T-helper 17 cell (primary cell): Measurements from ENCODE around the gene AQP6. TPM values are rescaled to one million over a fixed set of nuclear protein-coding genes. Genes with fewer than 3 reads are reported as not detected.

ENCODE experiments used
- ATAC-seq: fragments of 150-1000 bp; cut with Tn5 transposase; 2 replicates; pipeline ENCODE4 v1.10.0; 2021; ENCODE audit warnings: mild to moderate bottlenecking, moderate library complexity
- DNase-seq, 3 donors: peaks; one replicate each; pipeline versions ENCODE4 v3.0.0 to v3.0.0-alpha.2; 2020 to 2021
- H3K9me3 ChIP-seq: one replicate; pipeline ENCODE4 v1.7.0; 2013; ENCODE audit warnings: low read length, mild to moderate bottlenecking; ENCODE audit not compliant: control insufficient read depth, poor library complexity, severe bottlenecking
- H3K27ac Mint-ChIP-seq: one replicate; pipeline ENCODE4 v1.8.0; 2022; ENCODE audit warnings: mild to moderate bottlenecking, moderate library complexity, mixed read lengths
- H3K27me3 Mint-ChIP-seq: one replicate; pipeline ENCODE4 v1.8.0; 2022; ENCODE audit warnings: mixed read lengths
- H3K36me3 Mint-ChIP-seq: one replicate; pipeline ENCODE4 v1.8.0; 2022; ENCODE audit warnings: low read depth, mixed read lengths
- H3K4me1 Mint-ChIP-seq: one replicate; pipeline ENCODE4 v1.8.0; 2022; ENCODE audit warnings: mild to moderate bottlenecking, mixed read lengths
- H3K4me3 Mint-ChIP-seq: one replicate; pipeline ENCODE4 v1.8.0; 2022; ENCODE audit warnings: mild to moderate bottlenecking, moderate library complexity, mixed read lengths
- total RNA-seq, 4 donors: library from RNA in 2 of 4; stranded (reverse) in 2 of 4; gene quantifications; one replicate each; pipeline ENCODE4 v1.2.3 and lab custom pipeline; 2022 to 2026

AQP6 gene
- total RNA-seq, 2 donors from 2014 or later = not detected

- H3K27ac Mint-ChIP-seq = no peak overlapping the region
- H3K27me3 Mint-ChIP-seq = peaks cover 74% of the 10 kb centered on the region
These were observed 15.8 kb upstream of the AQP6 start for GRCh38 chr12:49956663-49957569.

GRCh38 chr12:49957570-49957967 is 15.2 kb upstream of the AQP6 start:
- Mint-ChIP-seq H3K4me3 (no peak overlapping the region), H3K27ac (no peak overlapping the region), H3K4me1 (peaks cover 9% of the 10 kb centered on the region), H3K36me3 (peaks cover 15% of the 10 kb centered on the region), H3K27me3 (peaks cover 80% of the 10 kb centered on the region)
- ATAC-seq (no peak), DNase-seq (no peak)
- no peaks in the 10 kb centered on the region for H3K9me3 ChIP-seq

More at GRCh38 chr12:49956663-49957569, 15.8 kb upstream of the AQP6 start:
- Mint-ChIP-seq H3K4me3 (no peak overlapping the region), H3K4me1 (peaks cover 9% of the 10 kb centered on the region), H3K36me3 (peaks cover 13% of the 10 kb centered on the region)
- ATAC-seq = no peak
- no peak for DNase-seq
- no peaks in the 10 kb centered on the region for H3K9me3 ChIP-seq

- no peaks in the 10 kb centered on the region for H3K9me3 ChIP-seq
- Mint-ChIP-seq H3K27ac (no peak overlapping the region), H3K27me3 (peaks cover 81% of the 10 kb centered on the region), H3K36me3 (peaks cover 15% of the 10 kb centered on the region), H3K4me1 (peaks cover 9% of the 10 kb centered on the region), H3K4me3 (peak overlapping the region; percentile 86)
- ATAC-seq (no peak), DNase-seq (no peak)
These were observed 12.9 kb upstream of the AQP6 start for GRCh38 chr12:49959685-49960473.

- no peak for ATAC-seq
- Mint-ChIP-seq H3K27ac (no peak overlapping the region), H3K4me3 (peak overlapping the region; percentile 86), H3K4me1 (peaks cover 10% of the 10 kb centered on the region), H3K36me3 (peaks cover 15% of the 10 kb centered on the region), H3K27me3 (peaks cover 83% of the 10 kb centered on the region)
- H3K9me3 ChIP-seq = no peaks in the 10 kb centered on the region
- no peak for DNase-seq
These were observed 12.2 kb upstream of the AQP6 start for GRCh38 chr12:49960474-49961110.

- ATAC-seq = peak; percentile 27
- H3K27me3 Mint-ChIP-seq = peaks cover 86% of the 10 kb centered on the region
- peaks cover 15% of the 10 kb centered on the region for H3K36me3 Mint-ChIP-seq
- peaks cover 11% of the 10 kb centered on the region for H3K4me1 Mint-ChIP-seq
- no peak within 1 kb of the TSS for H3K27ac Mint-ChIP-seq
- H3K4me3 Mint-ChIP-seq = peak within 1 kb of the TSS; percentile 86
- no peak for DNase-seq
- no peaks in the 10 kb centered on the region for H3K9me3 ChIP-seq
These were observed 11.4 kb upstream of the AQP6 start, which contains the start of gene AQP5 for GRCh38 chr12:49961111-49961922. AQP5 (plus strand) TSS chr12:49961872; CDS start chr12:49962018, 146 bp downstream.

- H3K27ac Mint-ChIP-seq = no peak overlapping the region
- peaks cover 86% of the 10 kb centered on the region for H3K27me3 Mint-ChIP-seq
- no peak for DNase-seq
- H3K4me3 Mint-ChIP-seq = peak overlapping the region; percentile 56
- H3K36me3 Mint-ChIP-seq = peaks cover 12% of the 10 kb centered on the region
- no peak for ATAC-seq
- peaks cover 15% of the 10 kb centered on the region for H3K4me1 Mint-ChIP-seq
- no peaks in the 10 kb centered on the region for H3K9me3 ChIP-seq
These were observed 10.6 kb upstream of the AQP6 start for GRCh38 chr12:49961993-49962764.

GRCh38 chr12:49962861-49963765 is 9.6 kb upstream of the AQP6 start:
- Mint-ChIP-seq H3K27me3 (peaks cover 78% of the 10 kb centered on the region), H3K36me3 (peaks cover 10% of the 10 kb centered on the region), H3K27ac (no peak overlapping the region), H3K4me1 (peaks cover 16% of the 10 kb centered on the region), H3K4me3 (no peak overlapping the region)
- H3K9me3 ChIP-seq = no peaks in the 10 kb centered on the region
- no peak for ATAC-seq
- no peak for DNase-seq

- peaks cover 8% of the 10 kb centered on the region for H3K36me3 Mint-ChIP-seq
- H3K27me3 Mint-ChIP-seq = peaks cover 67% of the 10 kb centered on the region
- ATAC-seq = no peak
- H3K4me3 Mint-ChIP-seq = no peak overlapping the region
- H3K27ac Mint-ChIP-seq = no peak overlapping the region
- H3K4me1 Mint-ChIP-seq = peaks cover 16% of the 10 kb centered on the region
- DNase-seq = no peak
- H3K9me3 ChIP-seq = no peaks in the 10 kb centered on the region
These were observed 8.6 kb upstream of the AQP6 start for GRCh38 chr12:49963976-49964815.

- H3K4me1 Mint-ChIP-seq = peaks cover 15% of the 10 kb centered on the region
- DNase-seq (no peak), ATAC-seq (no peak)
- H3K27ac Mint-ChIP-seq = no peak overlapping the region
- peaks cover 8% of the 10 kb centered on the region for H3K36me3 Mint-ChIP-seq
- no peaks in the 10 kb centered on the region for H3K9me3 ChIP-seq
- H3K4me3 Mint-ChIP-seq = no peak overlapping the region
- H3K27me3 Mint-ChIP-seq = peaks cover 58% of the 10 kb centered on the region
These were observed 7.7 kb upstream of the AQP6 start for GRCh38 chr12:49964849-49965624.

GRCh38 chr12:49965836-49966235 is 6.9 kb upstream of the AQP6 start:
- DNase-seq (no peak), ATAC-seq (no peak)
- Mint-ChIP-seq H3K36me3 (peaks cover 2% of the 10 kb centered on the region), H3K27me3 (peaks cover 51% of the 10 kb centered on the region), H3K4me1 (peaks cover 7% of the 10 kb centered on the region), H3K27ac (peak overlapping the region; percentile 83), H3K4me3 (peak overlapping the region; percentile 31)
- H3K9me3 ChIP-seq = no peaks in the 10 kb centered on the region
